Spleen (tissue), 7 donors: ENCODE data around the gene LAMB1.
"Not testable (repeated sequence)": the region's sequence is repeated elsewhere in the genome, so short reads cannot be mapped to it uniquely, and the experiment has no call there.

ENCODE experiments used
- CTCF ChIP-seq, 11 experiments: fragments of 200-600 bp in 7 of 11; fragments of 450-650 bp in 4 of 11; sonication (generic) in 4 of 11; IDR thresholded peaks in 8 of 11; conservative IDR thresholded peaks in 3 of 11; 1 replicate in 7 of 11; 2 replicates in 4 of 11; pipeline versions ENCODE4 v1.4.0 to v1.8.0; 2016 to 2021; ENCODE audit warnings: antibody characterized with exemption in 11 of 11, inconsistent platforms in 4 of 11, mild to moderate bottlenecking in 1 of 11
- POLR2A ChIP-seq, 3 donors: fragments of 450-650 bp; IDR thresholded peaks; one replicate each; pipeline ENCODE4 v1.5.1; 2017; ENCODE audit warnings: antibody characterized with exemption in 3 of 3, mild to moderate bottlenecking in 1 of 3
- POLR2AphosphoS5 ChIP-seq, 3 donors: sonication (generic); formaldehyde crosslinking; IDR thresholded peaks; one replicate each; pipeline ENCODE4 v1.5.1; 2017; ENCODE audit warnings: antibody characterized with exemption in 3 of 3
- donor health status: DM: no; HTN: no; CAD: no; lungs with moderate emphysema.
- donor health status: DM: no; HTN: no; CAD: no.
- donor health status: DM: no; HTN: no; CAD: no.

- TF ChIP-seq CTCF (IDR thresholded peaks at IDR 0.05 in 8 of 11, conservative IDR thresholded peaks at IDR 0.05 in 3 of 11); POLR2AphosphoS5 (IDR thresholded peaks at IDR 0.05); POLR2A (IDR thresholded peaks at IDR 0.05): not testable (repeated sequence)
Measured at GRCh38 chr7:107956950-107957349, 46.0 kb downstream of the LAMB1 start.
